ENCODE measurements around the gene PPM1D.
A peak's percentile ranks its signal among the peaks of the same experiment; 100 is the strongest.
"Not testable (repeated sequence)": the region's sequence is repeated elsewhere in the genome, so short reads cannot be mapped to it uniquely, and the experiment has no call there.

The PPM1D gene

GRCh38 chr17:60599620-60600489 lies at the start of gene PPM1D:
Gene PPM1D, plus strand, starts transcription at chr17:60600193. Its CDS starts 222 bp downstream, at chr17:60600415.
- peak; percentile 99 for DNase-seq

- not testable (repeated sequence) for DNase-seq
Measured at GRCh38 chr17:60552255-60552654, 47.7 kb upstream of the PPM1D start.

- peak; percentile 85 for DNase-seq
Measured at GRCh38 chr17:60554377-60554788, 45.6 kb upstream of the PPM1D start.

- no peak for DNase-seq
Measured at GRCh38 chr17:60555786-60556185, 44.2 kb upstream of the PPM1D start.

GRCh38 chr17:60557805-60558204 lies 42.2 kb upstream of the PPM1D start:
- DNase-seq, result no peak

DNA sequence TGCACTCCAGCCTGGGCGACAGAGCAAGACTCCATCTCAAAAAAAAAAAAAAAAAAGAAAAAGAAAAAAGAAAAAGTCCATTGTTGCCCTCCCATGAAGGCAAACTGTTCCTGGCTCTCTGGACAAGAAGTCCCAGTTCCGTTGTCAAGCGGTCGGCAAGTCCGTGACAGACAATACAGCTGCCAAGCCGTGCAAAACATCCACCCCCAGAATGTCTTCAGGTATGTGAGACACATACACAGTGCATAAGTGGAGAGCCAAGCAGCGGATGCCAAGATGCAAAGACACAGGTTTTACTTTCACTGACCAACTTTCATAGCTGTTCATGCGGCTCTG lies 40.4 kb upstream of the PPM1D start:
- no peak for DNase-seq

DNA sequence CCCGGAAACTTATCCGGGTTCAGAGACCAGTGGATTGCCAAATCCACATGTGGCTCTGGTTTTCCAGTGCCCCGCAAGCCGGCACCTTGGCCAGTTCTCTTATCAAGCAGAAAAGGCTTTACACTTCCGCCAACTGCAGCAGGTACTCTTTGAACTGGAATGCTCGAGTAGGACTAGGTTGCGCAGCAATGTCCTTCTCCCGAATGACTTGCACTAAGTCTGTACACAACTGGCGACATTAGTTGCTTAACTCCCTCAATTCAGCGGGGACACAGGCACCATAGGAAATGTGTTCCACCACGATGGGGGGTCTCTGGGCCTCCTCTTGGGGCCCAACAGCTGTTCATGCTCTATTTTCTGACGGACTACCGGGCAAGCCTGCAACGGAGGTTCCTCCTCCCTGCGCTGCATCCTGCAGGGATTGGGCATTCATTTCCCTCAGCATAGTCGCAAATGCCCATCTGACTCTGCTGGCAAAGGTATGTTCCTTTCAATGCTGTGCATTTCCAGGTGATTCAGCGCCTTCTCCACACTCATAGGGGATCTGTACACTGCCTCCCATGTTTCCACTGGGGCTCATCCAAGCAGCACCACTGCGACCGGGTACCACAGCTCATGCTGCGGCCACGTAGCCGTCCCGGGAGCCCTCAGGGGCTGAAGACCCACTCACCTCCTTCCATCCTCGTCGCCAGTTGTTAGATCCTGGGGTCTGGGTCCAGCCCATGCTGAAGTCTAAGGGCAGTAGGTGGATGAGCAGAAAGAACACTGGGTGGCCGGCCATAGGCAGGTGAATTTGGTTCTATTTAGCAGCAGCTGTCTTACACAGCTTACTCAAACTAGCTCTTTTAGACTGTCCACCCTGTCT lies 39.8 kb upstream of the PPM1D start:
- DNase-seq, result no peak

DNA sequence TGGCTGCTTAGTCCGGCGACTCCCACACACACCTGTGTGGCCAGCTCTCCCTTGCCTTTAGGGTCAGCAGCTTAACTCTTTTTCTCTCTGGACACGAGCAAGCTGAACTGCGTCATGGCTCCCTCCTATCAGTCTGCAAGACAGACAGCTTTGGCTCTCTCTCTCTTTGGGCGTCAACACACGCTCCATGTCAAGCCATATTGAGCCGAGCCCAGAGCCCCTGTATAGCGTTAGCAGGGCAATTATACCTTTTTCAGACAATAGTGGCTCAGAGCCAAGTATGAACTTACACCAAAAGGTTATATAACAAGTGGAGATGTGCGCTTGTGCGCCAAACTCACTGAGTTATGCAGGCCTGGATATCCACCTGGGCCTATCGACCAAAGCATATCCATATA lies 39.1 kb upstream of the PPM1D start:
- no peak for DNase-seq

GRCh38 chr17:60562421-60562820 lies 37.6 kb upstream of the PPM1D start:
- no peak for DNase-seq

DNA sequence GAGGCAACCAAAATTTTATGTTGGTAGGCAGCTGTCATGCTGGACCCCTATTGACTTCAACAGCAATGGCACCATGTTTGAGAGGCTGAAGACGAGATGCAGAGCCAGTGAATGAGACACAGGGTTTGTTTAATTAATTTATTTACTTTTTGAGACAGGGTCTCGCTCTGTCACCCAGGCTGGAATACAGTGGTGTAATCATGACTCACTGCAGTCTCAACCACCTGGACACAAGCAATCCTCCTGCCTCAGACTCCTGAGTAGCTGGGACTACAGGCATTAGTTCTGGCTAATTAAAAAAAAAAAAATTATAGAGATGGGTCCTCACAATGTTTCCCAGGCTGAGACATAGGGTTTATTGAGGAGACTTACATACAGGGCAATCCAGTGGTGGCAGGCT lies 36.2 kb upstream of the PPM1D start:
- no peak for DNase-seq

DNA sequence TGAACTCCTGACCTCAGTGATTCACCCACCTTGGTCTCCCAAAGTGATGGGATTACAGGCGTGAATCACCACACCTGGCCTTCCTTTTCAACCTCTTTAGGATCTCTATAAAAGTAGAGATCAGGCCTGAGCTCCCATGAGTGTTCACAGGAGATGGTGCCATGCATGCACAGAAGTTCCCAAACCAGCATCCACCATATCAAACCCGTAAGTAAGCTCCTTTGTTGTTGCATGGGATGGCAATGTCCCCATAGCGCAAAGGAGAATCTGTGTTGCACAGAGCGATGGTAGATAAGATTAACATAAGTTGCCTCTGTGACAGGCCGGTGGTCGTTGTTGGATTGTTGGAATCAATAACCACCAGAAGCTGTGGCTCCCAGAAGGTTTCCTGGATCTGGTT lies 34.8 kb upstream of the PPM1D start:
- DNase-seq, result no peak

GRCh38 chr17:60573236-60574051 lies 26.5 kb upstream of the PPM1D start:
- DNase-seq, result peak; percentile 89

- peak; percentile 40 for DNase-seq
Measured at GRCh38 chr17:60577147-60577915, 22.7 kb upstream of the PPM1D start.

DNA sequence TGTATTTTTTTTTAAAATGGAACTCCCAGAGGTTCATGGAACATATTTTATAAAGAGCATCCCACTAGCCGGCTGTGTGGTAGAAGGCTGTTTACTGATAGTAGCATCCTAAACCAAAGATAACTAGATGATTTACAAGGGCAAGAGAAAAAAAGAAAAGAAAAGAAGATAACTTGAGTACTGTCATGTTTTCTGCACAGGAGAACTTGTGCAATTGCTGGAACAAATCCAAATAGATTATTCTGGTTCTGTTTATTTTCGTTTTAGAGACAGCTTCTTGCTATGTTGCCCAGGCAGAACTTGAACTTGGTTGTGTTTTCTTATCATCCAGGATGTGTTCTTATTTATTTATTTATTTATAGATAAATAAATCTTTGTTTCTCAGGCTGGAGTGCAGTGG lies 20.9 kb upstream of the PPM1D start:
- no peak for DNase-seq

DNA sequence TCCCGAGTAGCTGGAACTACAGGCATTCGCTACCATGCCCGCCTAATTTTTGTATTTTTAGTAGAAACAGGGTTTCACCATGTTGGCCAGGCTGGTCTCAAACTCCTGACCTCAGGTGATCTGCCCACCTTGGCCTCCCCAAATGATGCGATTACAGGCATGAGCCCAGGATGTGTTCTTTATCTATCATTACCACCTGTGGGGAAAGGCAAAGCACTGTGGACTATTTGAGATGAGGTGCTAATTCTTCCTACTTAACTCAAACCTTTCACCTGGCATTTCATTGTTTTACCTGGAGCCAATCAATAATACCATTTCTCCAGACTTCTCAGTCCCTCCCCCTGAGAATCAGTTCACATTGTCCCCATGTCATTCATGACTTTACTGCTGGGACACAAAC lies 20.4 kb upstream of the PPM1D start:
- no peak for DNase-seq

GRCh38 chr17:60583008-60583407 lies 17.0 kb upstream of the PPM1D start:
- no peak for DNase-seq

- DNase-seq, result no peak
Measured at GRCh38 chr17:60585887-60586286, 14.1 kb upstream of the PPM1D start.

- no peak for DNase-seq
Measured at GRCh38 chr17:60586288-60586974, 13.6 kb upstream of the PPM1D start.

DNA sequence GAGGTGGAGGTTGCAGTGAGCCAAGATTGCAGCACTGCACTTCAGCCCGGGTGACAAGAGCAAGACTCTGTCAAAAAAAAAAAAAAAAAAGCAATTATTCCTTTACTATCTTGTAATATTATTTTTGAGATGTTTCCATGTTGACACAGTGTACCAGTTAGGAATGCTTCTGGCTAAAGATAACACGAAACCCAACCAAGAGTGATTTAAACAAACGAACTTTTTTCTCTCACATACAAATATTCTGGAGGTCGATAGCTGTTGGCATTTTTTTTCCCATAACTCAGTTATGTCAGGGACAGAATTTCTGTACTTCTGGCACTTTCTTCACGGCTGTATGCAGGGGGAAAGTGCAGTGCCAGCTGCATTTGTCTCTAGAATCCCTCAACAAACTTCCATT lies 9.9 kb upstream of the PPM1D start:
- DNase-seq, result no peak

GRCh38 chr17:60592750-60593149 lies 7.2 kb upstream of the PPM1D start:
- no peak for DNase-seq

DNA sequence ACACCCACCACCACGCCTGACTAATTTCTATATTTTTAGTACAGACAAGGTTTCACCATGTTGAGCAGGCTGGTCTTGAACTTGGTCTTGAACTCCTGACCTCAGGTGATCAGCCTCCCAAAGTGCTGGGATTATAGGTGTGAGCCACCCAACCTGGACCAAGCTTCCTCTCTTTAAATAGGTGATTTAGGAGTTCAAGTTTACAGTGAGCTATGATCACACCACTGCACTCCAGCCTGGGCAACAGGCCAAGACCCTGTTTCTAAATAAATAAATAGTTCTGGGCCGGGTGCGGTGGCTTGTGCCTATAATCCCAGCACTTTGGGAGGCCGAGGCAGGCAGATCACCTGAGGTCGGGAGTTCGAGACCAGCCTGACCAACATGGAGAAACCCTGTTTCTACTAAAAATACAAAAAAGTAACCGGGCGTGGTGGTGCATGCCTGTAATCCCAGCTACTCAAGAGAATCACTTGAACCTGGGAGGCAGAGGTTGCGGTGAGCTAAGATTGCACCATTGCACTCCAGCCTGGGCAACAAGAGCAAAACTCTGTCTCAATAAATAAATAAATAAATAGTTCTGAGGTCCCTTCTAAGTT lies 6.5 kb upstream of the PPM1D start:
- not testable (repeated sequence) for DNase-seq

Data from fibroblast of skin of right biceps (primary cell).